Hepatocyte (in vitro differentiated cells): ENCODE results near the gene DDC. TPM values are rescaled to one million over a fixed set of nuclear protein-coding genes. Genes with fewer than 3 reads are reported as not detected.
"Not testable (repeated sequence)": the region's sequence is repeated elsewhere in the genome, so short reads cannot be mapped to it uniquely, and the experiment has no call there.

Source experiments
- DNase-seq: peaks from one replicate; pipeline ENCODE4 v3.0.0-alpha.2; 2016; ENCODE audit warnings: low spot score
- H2AFZ ChIP-seq: fragments of 200-600 bp; sonication (generic); 2 replicates; pipeline ENCODE4 v1.6.0; 2016; ENCODE audit warnings: antibody characterized with exemption, mild to moderate bottlenecking
- H3K27ac ChIP-seq: fragments of 200-600 bp; sonication (generic); 2 replicates; pipeline ENCODE4 v1.5.1; 2016; ENCODE audit warnings: mild to moderate bottlenecking
- H3K27me3 ChIP-seq: fragments of 200-600 bp; sonication (generic); 2 replicates; pipeline ENCODE4 v1.6.1; 2016
- H3K36me3 ChIP-seq: fragments of 200-600 bp; sonication (generic); replicated peaks from 2 replicates; pipeline ENCODE4 v1.5.1; 2016; ENCODE audit warnings: low read depth; ENCODE audit not compliant: insufficient read depth
- H3K4me1 ChIP-seq: fragments of 200-600 bp; sonication (generic); 2 replicates; pipeline ENCODE4 v1.5.1; 2016; ENCODE audit warnings: mild to moderate bottlenecking, moderate library complexity; ENCODE audit not compliant: insufficient read depth
- H3K4me2 ChIP-seq: fragments of 200-600 bp; sonication (generic); 2 replicates; pipeline ENCODE4 v1.6.0; 2016
- H3K4me3 ChIP-seq: fragments of 200-600 bp; sonication (generic); 2 replicates; pipeline ENCODE4 v1.5.1; 2016; ENCODE audit warnings: mild to moderate bottlenecking
- H3K79me2 ChIP-seq: fragments of 200-600 bp; sonication (generic); 2 replicates; pipeline ENCODE4 v1.6.0; 2017; ENCODE audit warnings: mild to moderate bottlenecking
- H3K9me2 ChIP-seq: fragments of 200-600 bp; sonication (generic); replicated peaks from 2 replicates; pipeline ENCODE4 v1.6.0; 2017; ENCODE audit warnings: mild to moderate bottlenecking; ENCODE audit not compliant: insufficient read depth
- H3K9me3 ChIP-seq: fragments of 200-600 bp; sonication (generic); 2 replicates; pipeline ENCODE4 v1.5.1; 2016; ENCODE audit warnings: low read depth, mild to moderate bottlenecking
- H4K20me1 ChIP-seq: fragments of 200-600 bp; sonication (generic); 2 replicates; pipeline ENCODE4 v1.6.0; 2016; ENCODE audit warnings: mild to moderate bottlenecking; ENCODE audit not compliant: insufficient read depth, poor library complexity, severe bottlenecking
- CTCF ChIP-seq: fragments of 200-600 bp; sonication (generic); IDR thresholded peaks from 2 replicates; pipeline ENCODE4 v1.5.1; 2016; ENCODE audit warnings: antibody characterized with exemption, mild to moderate bottlenecking; ENCODE audit not compliant: poor library complexity
- EZH2 ChIP-seq: fragments of 200-600 bp; sonication (generic); IDR thresholded peaks from 2 replicates; pipeline ENCODE4 v1.6.1; 2016; ENCODE audit warnings: antibody characterized with exemption, mild to moderate bottlenecking, borderline replicate concordance
- EZH2phosphoT487 ChIP-seq: fragments of 200-600 bp; sonication (generic); IDR thresholded peaks from one replicate; pipeline ENCODE4 v1.6.1; 2018; ENCODE audit warnings: antibody characterized with exemption, mild to moderate bottlenecking, low read depth, moderate library complexity; ENCODE audit not compliant: unreplicated experiment, severe bottlenecking
- WGBS: methylation state at CpG from one replicate; pipeline ENCODE4 v1.1.6; 2016; ENCODE audit warnings: low lambda C conversion rate; ENCODE audit errors: missing lambda C conversion rate; 5-methylcytosine and 5-hydroxymethylcytosine counted together
- polyA plus RNA-seq: library from polyadenylated mRNA; unstranded; fragments of >200 nt; fragmentation: Nextera tagmentation; extraction: Ambion mirVana; gene quantifications from 2 replicates; pipeline ENCODE4 v1.2.1, GENCODE V29; 2016
- total RNA-seq: library from RNA; depleted of rRNA; stranded (reverse); fragments of >200 nt; gene quantifications from 2 replicates; pipeline ENCODE4 v1.2.3, GENCODE V29; 2014

DDC gene
- total and polyA plus RNA-seq, 2 experiments from 2014 or later = 42.4 to 56.1 TPM

GRCh38 chr7:50552921-50553320 lies 12.3 kb downstream of the DDC start:
- Histone ChIP-seq H3K4me2 (no peak overlapping the region), H2AFZ (no peak overlapping the region), H3K4me1 (peaks cover 38% of the 10 kb centered on the region), H3K36me3 (no peaks in the 10 kb centered on the region), H4K20me1 (peaks cover 3% of the 10 kb centered on the region), H3K9me2 (no peaks in the 10 kb centered on the region), H3K27me3 (no peaks in the 10 kb centered on the region), H3K27ac (no peak overlapping the region), H3K4me3 (no peak overlapping the region), H3K79me2 (peaks cover 59% of the 10 kb centered on the region), H3K9me3 (no peaks in the 10 kb centered on the region)
- 44% methylated on average over 4 of the region's 4 CpGs for WGBS
- DNase-seq = peak; percentile 78
- TF ChIP-seq EZH2phosphoT487 (no peak), CTCF (no peak), EZH2 (no peak)

- no peaks in the 10 kb centered on the region for H3K9me2 ChIP-seq
- peaks cover 59% of the 10 kb centered on the region for H3K79me2 ChIP-seq
- no peaks in the 10 kb centered on the region for H3K9me3 ChIP-seq
- peaks cover 3% of the 10 kb centered on the region for H4K20me1 ChIP-seq
- peaks cover 31% of the 10 kb centered on the region for H3K4me1 ChIP-seq
- H3K4me2 ChIP-seq = peak overlapping the region; percentile 40
- H3K36me3 ChIP-seq = no peaks in the 10 kb centered on the region
- no peaks in the 10 kb centered on the region for H3K27me3 ChIP-seq
- H3K27ac ChIP-seq = no peak overlapping the region
- TF ChIP-seq EZH2 (no peak), EZH2phosphoT487 (no peak), CTCF (no peak)
- H3K4me3 ChIP-seq = no peak overlapping the region
- 61% methylated on average over 4 of the region's 4 CpGs for WGBS
- H2AFZ ChIP-seq = no peak overlapping the region
- DNase-seq = no peak
Observed at GRCh38 chr7:50552139-50552538, 13.1 kb downstream of the DDC start.

GRCh38 chr7:50545613-50546012 lies 19.6 kb downstream of the DDC start:
- not testable (repeated sequence) for H3K36me3 ChIP-seq, H3K4me1 ChIP-seq, H3K4me2 ChIP-seq, H3K9me3 ChIP-seq, H3K4me3 ChIP-seq, H3K27me3 ChIP-seq, DNase-seq, H3K9me2 ChIP-seq, H3K27ac ChIP-seq, H4K20me1 ChIP-seq, H2AFZ ChIP-seq
- peaks cover 39% of the 10 kb centered on the region for H3K79me2 ChIP-seq
- 89% methylated on average over 4 of the region's 4 CpGs for WGBS

GRCh38 chr7:50544992-50545391 lies 20.2 kb downstream of the DDC start:
- Histone ChIP-seq H3K9me2 (no peaks in the 10 kb centered on the region), H3K36me3 (no peaks in the 10 kb centered on the region), H3K4me2 (no peak overlapping the region), H4K20me1 (no peaks in the 10 kb centered on the region), H3K79me2 (peaks cover 34% of the 10 kb centered on the region), H3K9me3 (no peaks in the 10 kb centered on the region), H3K27ac (no peak overlapping the region), H3K4me3 (no peak overlapping the region), H3K4me1 (no peaks in the 10 kb centered on the region), H3K27me3 (no peaks in the 10 kb centered on the region), H2AFZ (no peak overlapping the region)
- DNase-seq = no peak
- 72% methylated on average over 6 of the region's 6 CpGs for WGBS
- TF ChIP-seq CTCF = no peak
- TF ChIP-seq EZH2phosphoT487 = no peak
- no peak for TF ChIP-seq EZH2
